GM12878 (cell line): ENCODE measurements around the gene KCND2. TPM values are rescaled to one million over a fixed set of nuclear protein-coding genes. Genes with fewer than 3 reads are reported as not detected.

ENCODE experiments used
- ATAC-seq: fragments of 200-7000 bp; cut with Tn5 transposase; 3 replicates; pipeline ENCODE4 v1.9.1; 2020; ENCODE audit warnings: mild to moderate bottlenecking, moderate library complexity
- BruUV-seq: library from RNA; stranded (reverse); fragments of 400-500 nt; replicated peaks from 2 replicates; lab custom pipeline; 2021; lab: Mats Ljungman, UMichigan
- CTCF ChIA-PET: fragments of 300-600 bp; sonication (Branson Sonifier 250); formaldehyde crosslinking; extraction: SDS; loops from one replicate; lab custom pipeline; 2021; ENCODE audit warnings: inconsistent platforms; lab: Yijun Ruan, JAX
- POLR2A ChIA-PET: fragments of 350-600 bp; formaldehyde crosslinking; extraction: SDS; loops from one replicate; lab custom pipeline; 2021; ENCODE audit warnings: inconsistent platforms; lab: Charles Lee
- RAD21 ChIA-PET: fragments of 300-600 bp; sonication (Branson Sonifier 250); formaldehyde crosslinking; loops from one replicate; lab custom pipeline; 2023; ENCODE audit warnings: antibody characterized with exemption; ENCODE audit not compliant: unreplicated experiment; lab: Charles Lee
- SMC1A ChIA-PET: fragments of 300-600 bp; sonication (Branson Sonifier 250); formaldehyde crosslinking; loops from one replicate; lab custom pipeline; 2023; ENCODE audit not compliant: unreplicated experiment, uncharacterized antibody; lab: Charles Lee
- DNase-seq: peaks from one replicate; pipeline ENCODE4 v3.0.0-alpha.2; 2011; ENCODE audit warnings: low read depth, low spot score
- FAIRE-seq: peaks from 3 replicates; lab custom pipeline; 2011; peaks lifted over from hg19 to GRCh38; lab: Jason Lieb, UNC
- H2AFZ ChIP-seq: 2 replicates; pipeline ENCODE4 v1.6.0; 2011; ENCODE audit warnings: low read depth, low read length, control low read depth; ENCODE audit not compliant: control insufficient read depth
- H3K27ac ChIP-seq: 2 replicates; pipeline ENCODE4 v1.5.1; 2011; ENCODE audit warnings: control low read depth; ENCODE audit not compliant: control insufficient read depth, insufficient read depth
- H3K27me3 ChIP-seq, 2 experiments: replicated peaks in 1 of 2; 2 replicates each; pipeline versions ENCODE4 v1.6.0 to v1.6.1; 2011; ENCODE audit warnings: low read length in 1 of 2; ENCODE audit not compliant: control insufficient read depth in 2 of 2, insufficient read depth in 2 of 2
- H3K36me3 ChIP-seq, 2 experiments: 2 replicates each; pipeline ENCODE4 v1.5.1; 2011; ENCODE audit warnings: low read length in 1 of 2; ENCODE audit not compliant: control insufficient read depth in 2 of 2, insufficient read depth in 2 of 2
- H3K4me1 ChIP-seq: 2 replicates; pipeline ENCODE4 v1.6.1; 2011; ENCODE audit warnings: mild to moderate bottlenecking, low read length, moderate library complexity, mixed read lengths; ENCODE audit not compliant: control insufficient read depth, insufficient read depth
- H3K4me2 ChIP-seq: 2 replicates; pipeline ENCODE4 v1.6.0; 2011; ENCODE audit warnings: control low read depth; ENCODE audit not compliant: control insufficient read depth, insufficient read depth
- H3K4me3 ChIP-seq: fragments of 200-600 bp; sonication (generic); 2 replicates; pipeline ENCODE4 v1.5.1; 2016
- H3K79me2 ChIP-seq: 2 replicates; pipeline ENCODE4 v1.6.0; 2011; ENCODE audit warnings: low read length; ENCODE audit not compliant: control insufficient read depth, insufficient read depth
- H3K9ac ChIP-seq: 2 replicates; pipeline ENCODE4 v1.8.0; 2011; ENCODE audit warnings: low read length, control low read depth, mixed read lengths; ENCODE audit not compliant: control insufficient read depth, insufficient read depth
- H3K9me3 ChIP-seq: replicated peaks from 3 replicates; pipeline ENCODE4 v1.5.1; 2011; ENCODE audit warnings: mild to moderate bottlenecking, low read length; ENCODE audit not compliant: control insufficient read depth, insufficient read depth
- H4K20me1 ChIP-seq: 2 replicates; pipeline ENCODE4 v1.6.0; 2011; ENCODE audit not compliant: control insufficient read depth, insufficient read depth
- ATF7 ChIP-seq: fragments of 450-650 bp; IDR thresholded peaks from 2 replicates; pipeline ENCODE4 v1.6.1; 2016; ENCODE audit warnings: low read depth, mild to moderate bottlenecking
- BHLHE40 ChIP-seq, 2 experiments: fragments of 450-650 bp in 1 of 2; IDR thresholded peaks; 2 replicates each; pipeline ENCODE4 v1.6.1; 2011 to 2017; ENCODE audit warnings: low read depth in 2 of 2, borderline replicate concordance in 1 of 2, improper control_type of control experiment in 1 of 2, low read length in 1 of 2, mild to moderate bottlenecking in 1 of 2
- IRF4 ChIP-seq: IDR thresholded peaks from 2 replicates; pipeline ENCODE4 v1.6.1; 2011; ENCODE audit warnings: low read depth, low read length
- NKRF ChIP-seq: fragments of 450-650 bp; conservative IDR thresholded peaks from 2 replicates; pipeline ENCODE4 v1.6.1; 2017; ENCODE audit warnings: mild to moderate bottlenecking, moderate library complexity
- PBX3 ChIP-seq: IDR thresholded peaks from 2 replicates; pipeline ENCODE4 v1.6.1; 2011; ENCODE audit warnings: mild to moderate bottlenecking, low read depth, low read length, moderate library complexity; ENCODE audit not compliant: insufficient replicate concordance
- PML ChIP-seq: IDR thresholded peaks from 2 replicates; pipeline ENCODE4 v1.6.1; 2012; ENCODE audit warnings: low read length, inconsistent platforms
- POU2F2 ChIP-seq: IDR thresholded peaks from 3 replicates; pipeline ENCODE4 v1.6.1; 2011; ENCODE audit warnings: low read depth, mild to moderate bottlenecking, low read length, borderline replicate concordance
- RB1 ChIP-seq: fragments of 450-650 bp; formaldehyde crosslinking; IDR thresholded peaks from 2 replicates; pipeline ENCODE4 v1.6.1; 2017; ENCODE audit warnings: mild to moderate bottlenecking, borderline replicate concordance
- RCOR1 ChIP-seq: conservative IDR thresholded peaks from 2 replicates; pipeline ENCODE4 v1.6.1; 2012; ENCODE audit warnings: low read depth, low read length, improper control_type of control experiment
- SMAD5 ChIP-seq: IDR thresholded peaks from 2 replicates; pipeline ENCODE4 v1.6.1; 2016; ENCODE audit warnings: antibody characterized with exemption, low read depth
- SREBF2 ChIP-seq: IDR thresholded peaks from 2 replicates; pipeline ENCODE4 v1.6.1; 2012; ENCODE audit warnings: mild to moderate bottlenecking, low read length
- STAT1 ChIP-seq: fragments of 450-650 bp; conservative IDR thresholded peaks from 2 replicates; pipeline ENCODE4 v1.6.1; 2014; ENCODE audit warnings: antibody characterized with exemption, mild to moderate bottlenecking
- STAT3 ChIP-seq: IDR thresholded peaks from 2 replicates; pipeline ENCODE4 v1.6.1; 2011; ENCODE audit warnings: low read depth, low read length, improper control_type of control experiment
- WRNIP1 ChIP-seq: IDR thresholded peaks from 2 replicates; pipeline ENCODE4 v1.6.1; 2011; ENCODE audit warnings: low read depth, low read length, improper control_type of control experiment, borderline replicate concordance
- ZBED1 ChIP-seq: IDR thresholded peaks from 2 replicates; pipeline ENCODE4 v1.6.1; 2016; ENCODE audit warnings: borderline replicate concordance
- ZBTB33 ChIP-seq: fragments of 450-650 bp; IDR thresholded peaks from 2 replicates; pipeline ENCODE4 v1.6.1; 2017; ENCODE audit warnings: mild to moderate bottlenecking
- ZNF207 ChIP-seq: fragments of 450-650 bp; IDR thresholded peaks from 2 replicates; pipeline ENCODE4 v1.6.1; 2014; ENCODE audit warnings: antibody characterized with exemption, mild to moderate bottlenecking, borderline replicate concordance
- ZNF24 ChIP-seq: fragments of 450-650 bp; IDR thresholded peaks from 2 replicates; pipeline ENCODE4 v1.6.1; 2017; ENCODE audit warnings: antibody characterized with exemption, mild to moderate bottlenecking
- WGBS: methylation state at CpG from one replicate; pipeline ENCODE4 v1.1.6; 2016; ENCODE audit warnings: low lambda C conversion rate; ENCODE audit not compliant: insufficient replicate concordance, insufficient coverage; ENCODE audit errors: missing lambda C conversion rate; 5-methylcytosine and 5-hydroxymethylcytosine counted together
- in situ Hi-C: fragments of 300-500 bp; cut with MboI; formaldehyde crosslinking; loops from 9 replicates; pipeline ENCODE4 v1.14.3; 2018; ENCODE audit warnings: mixed read lengths
- intact Hi-C: fragments of 100-400 bp; cut with micrococcal nuclease; formaldehyde crosslinking; loops from one replicate; pipeline ENCODE4 v1.14.2; 2022; ENCODE audit not compliant: unreplicated experiment
- polyA plus RNA-seq, 11 experiments: library from polyadenylated mRNA; depleted of rRNA in 4 of 11; unstranded in 6 of 11; stranded (reverse) in 5 of 11; fragments of >200 nt; fragmentation: Nextera tagmentation in 4 of 11; fragmentation: Illumina TruSeq in 1 of 11; extraction: Ambion mirVana in 4 of 11; extraction: Trizol in 1 of 11; gene quantifications; 1 replicate in 1 of 11; 2 replicates in 10 of 11; pipeline versions ENCODE4 v1.2.1 to v1.2.3, GENCODE V29; 2011 to 2016; ENCODE audit warnings: inconsistent platforms in 2 of 11, missing spikeins in 2 of 11, low read depth in 1 of 11
- total RNA-seq, 4 experiments: library from RNA; depleted of rRNA in 3 of 4; stranded (reverse); fragments of >200 nt in 3 of 4; fragmentation: Illumina TruSeq in 1 of 4; extraction: Trizol in 1 of 4; gene quantifications; 2 replicates each; pipeline versions ENCODE4 v1.2.1 to v1.2.3, GENCODE V29; 2013 to 2021

The KCND2 gene
- total and polyA plus RNA-seq, 10 of the 15 experiments (the other 5 are each of a cell fraction or from before 2014, with no cell fraction given): 3.6 to 22.3 (median 6.3) TPM

DNA sequence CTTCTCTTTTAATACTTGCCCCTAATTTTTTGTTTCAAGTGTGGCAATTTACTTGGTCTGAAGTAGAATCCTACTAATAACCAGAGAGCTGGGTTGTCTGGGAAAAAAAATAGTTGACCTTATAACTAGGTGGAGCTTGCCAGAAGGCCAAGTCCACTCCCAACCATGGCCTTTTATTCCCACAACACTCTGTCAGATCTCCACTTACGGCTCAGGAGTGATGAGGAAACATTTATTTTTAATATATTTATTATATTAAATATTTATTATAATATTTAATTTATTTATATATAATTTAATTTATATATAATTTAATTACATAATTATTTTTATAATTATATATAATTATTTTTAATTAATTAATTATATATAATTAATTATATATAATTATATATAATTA lies 526.2 kb downstream of the KCND2 start:
- 0% methylated on average over 1 of the region's 1 CpG for WGBS
- ChIA-PET POLR2A (no interaction called here), RAD21 (no interaction called here), SMC1A (interaction anchor here (0.7 to 1.5 kb wide), 7 partner anchors 8 to 748 kb away, joined by 3 to 10 read pairs (median 3); no protein-coding TSS in a partner anchor), CTCF (interaction anchor here (1.0 to 2.3 kb wide), 5 partner anchors 9 to 142 kb away, joined by 3 to 11 read pairs (median 4); no protein-coding TSS in a partner anchor)
- Histone ChIP-seq H2AFZ (no peak overlapping the region), H3K27me3 (no peaks in the 10 kb centered on the region), H3K9ac (no peak overlapping the region), H3K27ac (no peak overlapping the region), H3K79me2 (no peaks in the 10 kb centered on the region), H3K4me3 (no peak overlapping the region), H3K9me3 (no peaks in the 10 kb centered on the region; the same call in 2 of the 3 replicates), H3K4me1 (no peaks in the 10 kb centered on the region), H3K36me3 (no peaks in the 10 kb centered on the region; a peak in 1 of 4 replicates), H3K4me2 (no peak overlapping the region), H4K20me1 (no peaks in the 10 kb centered on the region)
- no TSS peak for BruUV-seq
- ATAC-seq: no peak
- DNase-seq: no peak
- TF ChIP-seq ATF7 (no peak), POU2F2 (no peak), SREBF2 (no peak), ZNF207 (no peak), SMAD5 (no peak), ZBED1 (no peak), STAT1 (no peak), ZBTB33 (no peak), NKRF (no peak), STAT3 (no peak), WRNIP1 (no peak), BHLHE40 (IDR thresholded peaks at IDR 0.05; ENCODE audit: borderline replicate concordance in 1 of 2, low read depth in 2 of 2, low read length in 1 of 2) (no peak), IRF4 (no peak), RB1 (no peak), PBX3 (no peak), PML (no peak), ZNF24 (no peak), RCOR1 (no peak)
- in situ Hi-C loops: loop anchor here (25.0 kb wide), 1 partner anchor 1188 kb away; no protein-coding TSS in a partner anchor
- intact Hi-C loops: no loop called here
- no peak for FAIRE-seq
